ENCODE data around the gene SMURF2. TPM values are rescaled to one million over a fixed set of nuclear protein-coding genes. Genes with fewer than 3 reads are reported as not detected.
"Not testable (repeated sequence)": the region's sequence is repeated elsewhere in the genome, so short reads cannot be mapped to it uniquely, and the experiment has no call there.

The SMURF2 gene
- total RNA-seq, 1 donor from 2014 or later: 44.9 TPM

DNA sequence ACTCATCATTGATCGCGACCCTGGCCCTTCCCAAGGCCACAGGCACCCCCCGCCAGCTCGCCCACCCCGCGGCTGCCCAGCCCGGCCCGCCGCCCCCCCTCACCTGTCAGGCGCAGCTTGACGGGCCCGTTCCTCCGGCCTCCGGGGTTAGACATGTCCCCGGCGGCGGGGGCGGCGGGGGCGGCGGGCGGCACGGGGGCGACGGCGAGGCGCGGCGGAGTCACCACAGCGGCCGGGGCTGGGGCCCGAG, 456 bp downstream of the SMURF2 start:
- H3K36me3 ChIP-seq: no peaks in the 10 kb centered on the region
- peak overlapping the region; percentile 91 for H3K27ac ChIP-seq
- no peaks in the 10 kb centered on the region for H3K27me3 ChIP-seq
- peak overlapping the region; percentile 69 for H3K4me3 ChIP-seq
- H3K4me1 ChIP-seq: peaks cover 44% of the 10 kb centered on the region
- no peak for DNase-seq
- ATAC-seq: no peak
- intact Hi-C loops (cut with DNase I): no loop called here
- TF ChIP-seq, protein P1, sequence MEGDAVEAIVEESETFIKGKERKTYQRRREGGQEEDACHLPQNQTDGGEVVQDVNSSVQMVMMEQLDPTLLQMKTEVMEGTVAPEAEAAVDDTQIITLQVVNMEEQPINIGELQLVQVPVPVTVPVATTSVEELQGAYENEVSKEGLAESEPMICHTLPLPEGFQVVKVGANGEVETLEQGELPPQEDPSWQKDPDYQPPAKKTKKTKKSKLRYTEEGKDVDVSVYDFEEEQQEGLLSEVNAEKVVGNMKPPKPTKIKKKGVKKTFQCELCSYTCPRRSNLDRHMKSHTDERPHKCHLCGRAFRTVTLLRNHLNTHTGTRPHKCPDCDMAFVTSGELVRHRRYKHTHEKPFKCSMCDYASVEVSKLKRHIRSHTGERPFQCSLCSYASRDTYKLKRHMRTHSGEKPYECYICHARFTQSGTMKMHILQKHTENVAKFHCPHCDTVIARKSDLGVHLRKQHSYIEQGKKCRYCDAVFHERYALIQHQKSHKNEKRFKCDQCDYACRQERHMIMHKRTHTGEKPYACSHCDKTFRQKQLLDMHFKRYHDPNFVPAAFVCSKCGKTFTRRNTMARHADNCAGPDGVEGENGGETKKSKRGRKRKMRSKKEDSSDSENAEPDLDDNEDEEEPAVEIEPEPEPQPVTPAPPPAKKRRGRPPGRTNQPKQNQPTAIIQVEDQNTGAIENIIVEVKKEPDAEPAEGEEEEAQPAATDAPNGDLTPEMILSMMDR (IDR thresholded peaks at IDR 0.05): no peak
- no peaks in the 10 kb centered on the region for H3K9me3 ChIP-seq

DNA sequence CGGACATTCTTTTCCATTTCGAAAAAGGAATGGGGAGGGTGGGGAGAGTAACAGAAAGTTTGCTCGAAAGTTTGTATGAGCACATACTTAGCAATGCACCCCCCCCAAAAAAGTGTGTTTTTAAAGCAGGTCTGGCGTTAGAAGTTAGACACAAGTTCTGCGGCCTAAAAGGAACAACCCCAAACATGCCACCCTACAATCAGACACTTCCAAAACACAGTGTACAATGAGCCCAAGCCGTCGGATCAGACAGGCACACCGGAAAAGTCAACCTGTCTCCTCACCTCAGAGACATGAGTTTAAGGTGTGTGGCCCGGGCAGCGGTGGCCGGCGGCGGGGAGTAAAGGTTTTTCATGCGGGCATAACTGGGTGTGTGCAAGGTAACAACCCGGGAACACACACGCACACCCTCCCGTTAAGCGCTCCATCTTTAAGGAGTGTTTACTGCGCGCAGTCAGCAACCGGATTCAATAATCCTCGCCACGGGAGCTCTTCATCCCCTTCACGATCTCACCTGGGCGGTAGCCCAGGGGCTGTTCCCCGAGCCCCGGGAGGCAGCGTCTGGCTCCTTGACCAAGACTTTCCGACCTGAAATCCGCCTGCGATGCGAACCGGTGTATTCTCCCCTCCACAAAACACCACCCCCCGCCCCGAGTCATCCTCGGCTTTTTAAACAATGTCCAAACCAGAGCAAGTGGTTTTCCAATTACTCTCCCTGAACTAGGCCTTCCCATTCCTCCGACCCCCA, 955 bp downstream of the SMURF2 start:
- DNase-seq (peak; percentile 67), ATAC-seq (peak; percentile 9)
- H3K4me1 ChIP-seq: peaks cover 45% of the 10 kb centered on the region

DNA sequence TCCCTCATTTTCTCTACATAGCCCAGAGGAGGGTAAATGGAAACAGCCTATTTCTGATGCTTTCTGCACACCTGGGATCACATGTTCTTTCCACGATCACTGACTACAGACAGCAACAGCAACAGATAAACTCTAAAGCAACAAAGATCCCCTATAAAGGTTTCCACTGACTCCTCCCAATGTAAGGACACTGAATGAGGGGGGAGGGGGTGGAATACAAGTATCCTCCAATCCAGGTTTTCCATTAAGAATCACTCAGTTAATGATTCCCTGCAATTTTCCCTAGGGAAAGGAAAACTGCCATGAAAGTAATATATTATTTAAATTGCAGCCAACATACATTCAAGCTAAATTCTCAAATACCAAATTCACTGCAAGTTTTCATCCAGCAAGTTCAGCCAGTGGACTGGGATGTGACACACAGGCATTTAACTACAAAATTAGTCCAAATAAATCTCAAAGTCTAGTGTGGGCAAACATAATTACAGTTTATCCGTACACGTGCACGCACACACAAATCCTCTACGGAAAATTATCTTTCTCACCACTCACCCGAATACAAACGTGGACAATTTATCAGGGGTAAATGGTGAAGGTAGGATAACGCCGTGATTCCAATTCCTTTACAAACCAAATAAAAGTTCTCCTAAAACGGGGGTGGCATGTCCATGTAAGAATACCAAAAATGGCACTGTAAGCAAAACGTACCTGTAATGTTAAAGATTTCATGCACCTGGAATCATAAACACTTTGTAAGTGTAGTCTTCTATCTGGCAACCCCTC, 1.7 kb downstream of the SMURF2 start:
- intact Hi-C loops (cut with DNase I); ATAC-seq; H3K27me3 ChIP-seq; H3K36me3 ChIP-seq; DNase-seq; H3K9me3 ChIP-seq: not testable (repeated sequence)
- Histone ChIP-seq H3K27ac (peak overlapping the region; percentile 91), H3K4me1 (peaks cover 45% of the 10 kb centered on the region), H3K4me3 (peak overlapping the region; percentile 69)

More for the DNA sequence above, 955 bp downstream of the SMURF2 start:
- peak overlapping the region; percentile 69 for H3K4me3 ChIP-seq
- H3K36me3 ChIP-seq; H3K9me3 ChIP-seq; H3K27me3 ChIP-seq; intact Hi-C loops (cut with DNase I): not testable (repeated sequence)
- H3K27ac ChIP-seq: peak overlapping the region; percentile 91

DNA sequence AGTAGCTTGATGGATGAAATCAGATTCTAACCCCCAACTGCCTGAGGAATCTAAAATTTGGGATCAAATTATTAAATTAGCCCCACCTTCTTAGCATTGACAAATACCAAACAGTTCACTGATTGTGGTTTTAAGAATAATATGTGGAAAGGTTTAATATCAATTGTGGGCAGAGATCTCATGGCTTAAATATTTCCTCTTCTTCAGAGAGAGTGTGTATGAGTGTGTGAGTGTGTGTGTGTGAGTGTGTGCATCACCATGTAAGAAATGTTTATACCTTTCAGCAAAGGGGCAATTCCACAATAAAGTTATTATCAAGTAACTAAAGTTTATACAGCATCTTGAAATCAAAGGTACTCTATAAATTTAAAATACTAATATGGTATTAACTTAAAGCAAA, 3.2 kb downstream of the SMURF2 start:
- Histone ChIP-seq H3K27ac (peak overlapping the region; percentile 70), H3K36me3 (no peaks in the 10 kb centered on the region), H3K4me3 (no peak overlapping the region), H3K27me3 (no peaks in the 10 kb centered on the region), H3K4me1 (peaks cover 46% of the 10 kb centered on the region), H3K9me3 (no peaks in the 10 kb centered on the region)
- intact Hi-C loops (cut with DNase I): no loop called here
- TF ChIP-seq, protein P1 (IDR thresholded peaks at IDR 0.05): no peak
- ATAC-seq (no peak), DNase-seq (no peak)

DNA sequence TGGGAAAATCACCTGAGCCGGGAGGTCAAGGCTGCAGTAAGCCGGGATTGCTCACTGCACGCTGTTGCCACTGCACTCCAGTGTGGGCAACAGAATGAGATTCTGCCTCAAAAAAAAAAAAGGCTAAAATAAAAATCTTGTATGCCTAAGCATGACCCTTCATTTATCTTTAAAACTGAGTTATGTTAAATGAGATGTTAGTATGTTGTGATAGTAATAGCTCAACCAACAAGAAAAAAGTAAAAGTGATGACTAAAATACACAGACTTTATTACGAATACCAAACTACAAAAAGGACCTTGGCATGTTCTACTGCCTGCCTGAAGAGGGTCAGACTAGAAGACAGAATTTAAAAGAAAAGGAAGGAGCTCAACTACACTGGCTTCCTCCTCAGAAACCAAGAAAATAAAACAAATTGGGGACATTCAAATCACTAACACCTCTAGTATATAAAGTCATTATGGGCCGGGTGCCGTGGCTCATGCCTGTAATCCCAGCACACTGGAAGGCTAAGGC, 4.4 kb downstream of the SMURF2 start:
- peak overlapping the region; percentile 70 for H3K27ac ChIP-seq
- intact Hi-C loops (cut with DNase I): no loop called here
- ATAC-seq: no peak

DNA sequence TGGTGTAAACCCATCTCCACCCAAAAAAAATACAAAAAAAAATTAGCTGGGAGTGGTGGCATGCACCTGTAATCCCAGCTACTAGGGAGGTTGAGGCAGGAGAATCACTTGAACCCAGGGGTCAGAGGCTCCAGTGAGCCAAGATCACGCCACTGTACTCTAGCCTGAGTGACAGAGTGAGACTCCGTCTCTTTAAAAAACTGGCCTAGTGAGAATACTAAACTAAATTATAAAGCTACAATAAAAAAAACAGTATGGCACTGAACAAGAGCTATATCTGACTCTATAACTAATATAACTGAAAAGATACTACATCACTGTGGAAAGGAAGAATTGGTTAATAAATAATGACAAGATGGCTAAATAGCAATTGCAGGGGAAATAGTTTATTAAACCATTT, 6.4 kb downstream of the SMURF2 start:
- intact Hi-C loops (cut with DNase I): no loop called here
- H3K27ac ChIP-seq: no peak overlapping the region
- no peaks in the 10 kb centered on the region for H3K27me3 ChIP-seq
- DNase-seq (no peak), ATAC-seq (no peak)
- H3K4me3 ChIP-seq: no peak overlapping the region
- TF ChIP-seq, protein P1 (IDR thresholded peaks at IDR 0.05): no peak
- H3K4me1 ChIP-seq: peaks cover 52% of the 10 kb centered on the region
- H3K9me3 ChIP-seq: no peaks in the 10 kb centered on the region
- H3K36me3 ChIP-seq: no peaks in the 10 kb centered on the region

More for the DNA sequence above, 4.4 kb downstream of the SMURF2 start:
- Histone ChIP-seq H3K4me1 (peaks cover 49% of the 10 kb centered on the region), H3K27me3 (no peaks in the 10 kb centered on the region), H3K9me3 (no peaks in the 10 kb centered on the region), H3K36me3 (no peaks in the 10 kb centered on the region), H3K4me3 (no peak overlapping the region)
- no peak for DNase-seq
- TF ChIP-seq, protein P1 (IDR thresholded peaks at IDR 0.05): no peak
